KMS-11 (cell line): ENCODE measurements around the gene LRRC27.

Experiments
- H2AFZ ChIP-seq: fragments of 200-600 bp; sonication (generic); 2 replicates; pipeline ENCODE4 v1.6.1; 2016; ENCODE audit warnings: antibody characterized with exemption, mixed run types, low read depth
- H3K27ac ChIP-seq: fragments of 200-600 bp; sonication (generic); 2 replicates; pipeline ENCODE4 v1.6.1; 2016; ENCODE audit warnings: mild to moderate bottlenecking, mixed run types
- H3K27me3 ChIP-seq: fragments of 200-600 bp; sonication (generic); 2 replicates; pipeline ENCODE4 v1.6.1; 2017; ENCODE audit warnings: mild to moderate bottlenecking, low read depth, mixed run types, moderate library complexity; ENCODE audit not compliant: insufficient read depth
- H3K36me3 ChIP-seq: fragments of 200-600 bp; sonication (generic); 2 replicates; pipeline ENCODE4 v1.6.1; 2017; ENCODE audit warnings: mild to moderate bottlenecking, mixed run types; ENCODE audit not compliant: insufficient read depth
- H3K4me1 ChIP-seq: fragments of 200-600 bp; sonication (generic); 2 replicates; pipeline ENCODE4 v1.6.1; 2016; ENCODE audit warnings: mild to moderate bottlenecking, low read depth, mixed run types; ENCODE audit not compliant: poor library complexity, severe bottlenecking
- H3K4me2 ChIP-seq: fragments of 200-600 bp; sonication (generic); 2 replicates; pipeline ENCODE4 v1.7.0; 2016; ENCODE audit warnings: mild to moderate bottlenecking, mixed run types
- H3K4me3 ChIP-seq: fragments of 200-600 bp; sonication (generic); IDR thresholded peaks from 2 replicates; pipeline ENCODE4 v1.6.1; 2017; ENCODE audit warnings: low read depth, low read length, mixed read lengths; ENCODE audit not compliant: insufficient read depth
- H3K79me2 ChIP-seq: fragments of 200-600 bp; sonication (generic); 2 replicates; pipeline ENCODE4 v1.6.1; 2016; ENCODE audit warnings: low read depth, mixed run types; ENCODE audit not compliant: insufficient read depth
- H3K9ac ChIP-seq: fragments of 200-600 bp; sonication (generic); 2 replicates; pipeline ENCODE4 v1.6.1; 2016; ENCODE audit warnings: mild to moderate bottlenecking, mixed run types
- H4K20me1 ChIP-seq: fragments of 200-600 bp; sonication (generic); 2 replicates; pipeline ENCODE4 v1.6.1; 2016; ENCODE audit warnings: mild to moderate bottlenecking, mixed run types; ENCODE audit not compliant: insufficient read depth
- TF ChIP-seq, protein P1 (sequence below): fragments of 200-600 bp; sonication (generic); conservative IDR thresholded peaks from 2 replicates; pipeline ENCODE4 v1.6.1; 2017; ENCODE audit warnings: low read depth, mild to moderate bottlenecking, antibody characterized with exemption, low read length, moderate library complexity, mixed read lengths

The LRRC27 gene

DNA sequence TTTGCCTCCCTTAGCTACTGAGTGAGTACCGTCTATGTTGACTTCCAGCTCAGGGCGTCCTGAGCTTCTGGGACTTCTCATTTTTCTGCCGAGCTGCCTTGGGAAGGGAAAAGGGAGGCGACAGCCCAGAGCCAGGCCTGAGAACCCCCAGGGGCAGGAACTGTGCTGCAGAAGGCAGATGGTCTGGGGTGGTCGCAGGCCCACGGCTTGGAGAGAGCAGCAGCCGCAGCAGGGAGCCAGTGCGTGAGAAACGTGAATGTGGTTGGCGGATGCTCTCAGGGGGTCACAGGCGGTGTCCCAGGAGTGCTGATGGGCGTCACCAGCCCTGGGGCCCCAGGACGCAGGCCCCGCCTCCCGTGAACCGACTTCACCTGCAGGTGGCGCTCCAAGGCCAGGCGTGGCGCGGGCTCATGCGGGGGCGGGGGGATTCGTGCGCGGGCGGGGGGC lies 55.8 kb downstream of the LRRC27 start:
- H3K27ac ChIP-seq: no peak overlapping the region
- H3K79me2 ChIP-seq: no peaks in the 10 kb centered on the region
- no peak overlapping the region for H3K9ac ChIP-seq
- H3K4me3 ChIP-seq: no peak overlapping the region
- peak overlapping the region; percentile 29; the same call in 1 of the 2 replicates for H3K4me2 ChIP-seq
- TF ChIP-seq, protein P1, sequence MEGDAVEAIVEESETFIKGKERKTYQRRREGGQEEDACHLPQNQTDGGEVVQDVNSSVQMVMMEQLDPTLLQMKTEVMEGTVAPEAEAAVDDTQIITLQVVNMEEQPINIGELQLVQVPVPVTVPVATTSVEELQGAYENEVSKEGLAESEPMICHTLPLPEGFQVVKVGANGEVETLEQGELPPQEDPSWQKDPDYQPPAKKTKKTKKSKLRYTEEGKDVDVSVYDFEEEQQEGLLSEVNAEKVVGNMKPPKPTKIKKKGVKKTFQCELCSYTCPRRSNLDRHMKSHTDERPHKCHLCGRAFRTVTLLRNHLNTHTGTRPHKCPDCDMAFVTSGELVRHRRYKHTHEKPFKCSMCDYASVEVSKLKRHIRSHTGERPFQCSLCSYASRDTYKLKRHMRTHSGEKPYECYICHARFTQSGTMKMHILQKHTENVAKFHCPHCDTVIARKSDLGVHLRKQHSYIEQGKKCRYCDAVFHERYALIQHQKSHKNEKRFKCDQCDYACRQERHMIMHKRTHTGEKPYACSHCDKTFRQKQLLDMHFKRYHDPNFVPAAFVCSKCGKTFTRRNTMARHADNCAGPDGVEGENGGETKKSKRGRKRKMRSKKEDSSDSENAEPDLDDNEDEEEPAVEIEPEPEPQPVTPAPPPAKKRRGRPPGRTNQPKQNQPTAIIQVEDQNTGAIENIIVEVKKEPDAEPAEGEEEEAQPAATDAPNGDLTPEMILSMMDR: peak; percentile 53
- no peaks in the 10 kb centered on the region for H4K20me1 ChIP-seq
- H3K36me3 ChIP-seq: no peaks in the 10 kb centered on the region
- peaks cover 23% of the 10 kb centered on the region for H3K4me1 ChIP-seq
- peaks cover 20% of the 10 kb centered on the region; the same call in 1 of the 2 replicates for H3K27me3 ChIP-seq
- peak overlapping the region; percentile 23; the same call in 1 of the 2 replicates for H2AFZ ChIP-seq

DNA sequence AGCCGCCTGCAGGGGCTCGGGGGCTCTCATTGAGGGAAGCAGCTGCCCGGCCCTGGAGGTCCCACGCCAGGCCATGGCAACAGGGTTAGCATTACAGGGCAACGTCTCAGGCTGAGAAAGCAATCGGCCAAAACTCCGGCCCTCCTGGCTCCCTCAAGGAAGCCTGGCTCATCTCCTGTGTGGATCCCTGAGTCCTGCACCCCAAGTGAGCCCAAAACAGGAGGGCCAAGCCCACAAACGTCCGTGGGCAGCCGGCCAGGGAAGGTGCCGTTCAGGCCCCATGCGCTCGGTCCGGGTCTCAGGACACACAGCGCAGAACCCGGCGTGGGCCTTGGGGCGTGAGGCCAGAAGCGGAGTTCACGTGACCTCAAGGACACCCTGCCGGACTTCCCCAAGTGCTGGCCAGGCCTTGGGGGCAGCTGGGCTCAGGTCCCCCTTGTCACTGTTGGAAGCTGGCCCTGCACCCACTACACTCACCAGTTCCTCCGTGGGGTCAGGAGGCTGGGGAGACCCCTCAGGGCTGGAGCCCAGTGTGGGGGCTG lies 57.0 kb downstream of the LRRC27 start:
- Histone ChIP-seq H3K4me1 (peaks cover 23% of the 10 kb centered on the region), H3K4me3 (no peak overlapping the region), H3K9ac (no peak overlapping the region), H4K20me1 (no peaks in the 10 kb centered on the region), H2AFZ (no peak overlapping the region), H3K36me3 (no peaks in the 10 kb centered on the region), H3K4me2 (peak overlapping the region; percentile 21; the same call in 1 of the 2 replicates), H3K79me2 (no peaks in the 10 kb centered on the region), H3K27ac (no peak overlapping the region), H3K27me3 (peaks cover 8% of the 10 kb centered on the region; the same call in 1 of the 2 replicates)
- TF ChIP-seq, protein P1: no peak

DNA sequence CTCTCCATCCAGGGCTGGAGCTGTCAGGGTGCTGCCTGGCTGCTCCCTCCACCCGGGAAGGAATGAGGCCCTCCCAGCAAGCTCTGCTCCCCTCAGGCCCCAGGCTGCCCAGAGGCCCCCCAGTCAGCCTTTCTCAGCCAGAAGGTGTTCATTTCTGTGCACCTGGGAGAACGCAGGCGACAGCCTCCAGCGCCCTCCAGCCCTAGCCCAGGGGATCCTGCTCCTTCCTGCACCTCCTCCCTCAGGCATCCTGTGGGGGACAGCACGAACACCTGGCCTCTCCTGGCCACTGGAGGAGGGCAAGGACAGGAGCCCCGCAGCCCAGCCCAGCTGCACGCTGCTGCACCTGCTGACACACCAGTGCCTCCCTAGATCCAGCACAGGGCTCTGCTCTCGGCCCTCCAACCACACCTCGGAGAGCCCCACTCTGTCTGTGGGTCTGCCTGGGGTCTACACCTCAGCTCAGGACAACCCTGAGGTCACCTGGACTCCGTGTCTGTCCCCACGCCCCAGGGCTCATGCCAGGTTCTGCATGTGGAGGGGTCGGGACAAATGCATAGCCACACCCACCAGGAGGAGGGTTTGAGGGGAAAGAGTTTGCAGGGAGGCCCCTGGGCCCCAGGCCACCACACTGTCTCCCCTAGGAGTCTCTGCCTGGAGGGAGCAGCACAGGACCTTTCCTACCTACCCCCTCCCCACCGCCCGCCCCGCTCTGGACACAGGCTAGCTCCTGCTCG lies 57.6 kb downstream of the LRRC27 start:
- Histone ChIP-seq H3K4me2 (peak overlapping the region; percentile 21; the same call in 1 of the 2 replicates), H3K4me1 (peaks cover 23% of the 10 kb centered on the region), H3K36me3 (no peaks in the 10 kb centered on the region), H3K79me2 (no peaks in the 10 kb centered on the region), H3K27ac (no peak overlapping the region), H3K4me3 (no peak overlapping the region), H4K20me1 (no peaks in the 10 kb centered on the region), H3K9ac (no peak overlapping the region), H2AFZ (no peak overlapping the region), H3K27me3 (peaks cover 2% of the 10 kb centered on the region; the same call in 1 of the 2 replicates)
- TF ChIP-seq, protein P1: no peak

DNA sequence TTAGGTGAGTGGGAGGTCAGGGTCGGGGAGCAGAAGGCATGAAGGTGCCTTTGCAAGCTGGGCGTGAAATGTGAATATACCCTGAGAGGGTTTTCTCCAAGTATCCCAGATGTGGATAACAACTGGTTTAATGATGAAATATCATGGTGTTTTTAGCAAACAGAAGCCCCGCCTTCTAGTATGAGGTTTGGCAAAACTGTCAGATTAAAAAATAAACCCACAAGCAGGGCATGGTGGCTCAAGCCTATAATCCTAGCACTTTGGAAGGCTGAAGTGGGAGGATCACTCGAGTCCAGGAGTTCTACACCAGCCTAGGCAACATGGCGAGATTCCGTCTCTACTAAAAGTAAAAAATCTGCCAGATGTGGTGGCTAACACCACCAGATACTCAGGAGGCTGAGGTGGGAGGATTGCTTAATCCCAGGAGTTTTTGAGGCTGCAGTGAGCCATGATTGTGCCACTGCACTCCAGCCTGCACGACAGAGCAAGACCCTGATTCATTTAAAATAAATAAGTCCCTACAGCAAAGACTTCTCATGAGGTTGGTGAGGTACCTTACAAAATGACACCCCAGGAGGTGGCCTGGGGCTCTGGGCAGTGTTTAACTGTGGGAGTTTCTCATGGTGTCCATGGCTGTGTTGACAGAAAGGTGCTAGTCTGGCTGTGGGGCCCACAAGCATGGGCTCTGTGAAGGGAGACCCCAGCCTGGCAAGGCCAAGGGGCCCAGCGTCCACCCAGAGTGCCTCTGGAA lies 58.4 kb downstream of the LRRC27 start:
- Histone ChIP-seq H3K4me2 (peak overlapping the region; percentile 17; the same call in 1 of the 2 replicates), H3K9ac (no peak overlapping the region)
- TF ChIP-seq, protein P1: no peak

More for the DNA sequence above, 58.4 kb downstream of the LRRC27 start:
- Histone ChIP-seq H3K36me3 (no peaks in the 10 kb centered on the region), H3K79me2 (no peaks in the 10 kb centered on the region), H3K27ac (no peak overlapping the region), H2AFZ (no peak overlapping the region), H3K4me3 (no peak overlapping the region), H4K20me1 (no peaks in the 10 kb centered on the region), H3K27me3 (no peaks in the 10 kb centered on the region), H3K4me1 (peaks cover 23% of the 10 kb centered on the region)
